DOHH2 (cell line): ENCODE results near the gene EXD1.

Experiments used
- H3F3A ChIP-seq: fragments of 200-600 bp; sonication (generic), shearing (Covaris generic); 2 replicates; pipeline ENCODE4 v1.6.0; 2016; ENCODE audit warnings: antibody characterized with exemption, mild to moderate bottlenecking; ENCODE audit not compliant: control insufficient read depth, insufficient read depth
- H3K27ac ChIP-seq: fragments of 200-600 bp; sonication (generic); 2 replicates; pipeline ENCODE4 v1.5.1; 2014; ENCODE audit warnings: low read depth, mild to moderate bottlenecking, low read length, moderate library complexity
- H3K27me3 ChIP-seq: fragments of 200-600 bp; sonication (generic); 2 replicates; pipeline ENCODE4 v1.6.1; 2014; ENCODE audit warnings: mild to moderate bottlenecking, low read length, mixed read lengths; ENCODE audit not compliant: control insufficient read depth
- H3K36me3 ChIP-seq: fragments of 200-600 bp; sonication (generic); 2 replicates; pipeline ENCODE4 v1.6.1; 2014; ENCODE audit warnings: mild to moderate bottlenecking, low read length, moderate library complexity, mixed read lengths; ENCODE audit not compliant: control insufficient read depth
- H3K4me1 ChIP-seq: fragments of 200-600 bp; sonication (generic); 2 replicates; pipeline ENCODE4 v1.6.1; 2014; ENCODE audit warnings: mild to moderate bottlenecking, low read length, mixed read lengths; ENCODE audit not compliant: control insufficient read depth
- H3K4me2 ChIP-seq: fragments of 200-600 bp; sonication (generic); 2 replicates; pipeline ENCODE4 v1.6.0; 2014; ENCODE audit warnings: mild to moderate bottlenecking, low read length, moderate library complexity
- H3K4me3 ChIP-seq: fragments of 200-600 bp; sonication (generic); 2 replicates; pipeline ENCODE4 v1.5.1; 2014; ENCODE audit warnings: mild to moderate bottlenecking, low read length, mixed read lengths
- H3K79me2 ChIP-seq: fragments of 200-600 bp; sonication (generic); 2 replicates; pipeline ENCODE4 v1.6.1; 2014; ENCODE audit warnings: mild to moderate bottlenecking, low read length, mixed read lengths; ENCODE audit not compliant: control insufficient read depth
- H3K9me2 ChIP-seq: fragments of 200-600 bp; sonication (generic); replicated peaks from 2 replicates; pipeline ENCODE4 v1.6.1; 2014; ENCODE audit warnings: mild to moderate bottlenecking, low read length, mixed read lengths; ENCODE audit not compliant: control insufficient read depth
- H3K9me3 ChIP-seq: fragments of 200-600 bp; sonication (generic); 2 replicates; pipeline ENCODE4 v1.6.1; 2014; ENCODE audit warnings: antibody characterized with exemption, low read length, mixed read lengths; ENCODE audit not compliant: control insufficient read depth, insufficient read depth
- H4K20me1 ChIP-seq: fragments of 200-600 bp; sonication (generic); 2 replicates; pipeline ENCODE4 v1.6.0; 2014; ENCODE audit warnings: low read depth, mild to moderate bottlenecking, antibody characterized with exemption, low read length, moderate library complexity; ENCODE audit not compliant: control insufficient read depth, insufficient read depth
- EZH2phosphoT487 ChIP-seq: fragments of 200-600 bp; sonication (generic); IDR thresholded peaks from 2 replicates; pipeline ENCODE4 v1.6.1; 2017; ENCODE audit warnings: borderline replicate concordance, mild to moderate bottlenecking, antibody characterized with exemption, low read length, moderate library complexity, mixed read lengths
- TF ChIP-seq, protein P1 (sequence below): fragments of 200-600 bp; sonication (generic); IDR thresholded peaks from one replicate; pipeline ENCODE4 v1.5.1; 2014; ENCODE audit warnings: antibody characterized with exemption, mild to moderate bottlenecking, low read depth, low read length; ENCODE audit not compliant: poor library complexity, severe bottlenecking

The EXD1 gene, protein sequence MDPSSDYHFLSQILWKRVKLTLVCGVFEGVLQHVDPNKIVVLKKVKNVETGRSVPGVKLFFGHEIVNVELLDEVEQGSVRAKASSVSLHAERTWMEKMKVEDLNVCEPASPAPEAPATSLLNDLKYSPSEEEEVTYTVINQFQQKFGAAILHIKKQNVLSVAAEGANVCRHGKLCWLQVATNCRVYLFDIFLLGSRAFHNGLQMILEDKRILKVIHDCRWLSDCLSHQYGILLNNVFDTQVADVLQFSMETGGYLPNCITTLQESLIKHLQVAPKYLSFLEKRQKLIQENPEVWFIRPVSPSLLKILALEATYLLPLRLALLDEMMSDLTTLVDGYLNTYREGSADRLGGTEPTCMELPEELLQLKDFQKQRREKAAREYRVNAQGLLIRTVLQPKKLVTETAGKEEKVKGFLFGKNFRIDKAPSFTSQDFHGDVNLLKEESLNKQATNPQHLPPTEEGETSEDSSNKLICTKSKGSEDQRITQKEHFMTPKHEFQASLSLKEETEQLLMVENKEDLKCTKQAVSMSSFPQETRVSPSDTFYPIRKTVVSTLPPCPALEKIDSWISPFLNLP

DNA sequence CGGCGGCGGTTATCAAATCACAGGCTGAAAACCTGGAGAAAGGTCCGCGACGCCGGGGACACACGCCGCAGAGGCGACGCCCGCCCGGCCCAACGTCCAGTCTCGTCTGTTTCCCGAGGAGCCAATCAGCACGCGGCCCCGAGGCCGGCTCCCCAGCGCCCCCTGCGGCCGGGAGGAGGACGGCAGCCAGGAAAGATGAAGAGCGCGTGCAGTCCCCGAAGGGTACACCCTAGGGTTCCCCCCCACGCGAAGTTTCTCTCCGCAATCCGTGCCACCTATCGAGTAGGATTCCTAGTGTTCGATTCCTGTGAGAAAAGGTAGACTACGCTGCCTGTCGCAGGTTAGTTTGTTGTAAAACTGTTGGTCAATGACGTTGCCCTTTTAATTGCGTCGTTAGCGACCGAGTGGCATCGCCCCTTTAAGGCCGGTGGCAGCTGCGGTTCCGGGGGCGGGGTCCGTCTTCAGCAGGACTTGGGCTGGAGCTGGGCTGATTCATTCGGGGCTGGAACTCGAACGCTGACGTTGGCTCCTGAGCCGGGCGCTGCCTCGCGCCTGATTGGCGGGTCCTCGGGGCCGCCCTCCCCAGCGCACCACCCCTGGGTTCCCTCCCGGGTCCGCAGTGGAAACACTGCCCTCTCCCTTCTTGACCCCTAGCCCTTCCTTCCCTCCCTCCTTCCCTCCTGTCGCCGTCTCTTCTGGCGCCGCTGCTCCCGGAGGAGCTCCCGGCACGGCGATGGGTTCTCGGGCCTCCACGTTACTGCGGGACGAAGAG is at the start of gene EXD1, which contains the start of gene CHP1:
TSS of gene EXD1 (minus strand) at position 108 of the 772 bp plus-strand sequence. CDS start 4,182 bp downstream, outside the sequence.
TSS of gene CHP1 (plus strand) at position 619 of the 772 bp plus-strand sequence. CDS start at position 734, 115 bp downstream.
- H3K36me3 ChIP-seq: no peaks in the 10 kb centered on the region
- TF ChIP-seq EZH2phosphoT487: no peak
- TF ChIP-seq, protein P1, sequence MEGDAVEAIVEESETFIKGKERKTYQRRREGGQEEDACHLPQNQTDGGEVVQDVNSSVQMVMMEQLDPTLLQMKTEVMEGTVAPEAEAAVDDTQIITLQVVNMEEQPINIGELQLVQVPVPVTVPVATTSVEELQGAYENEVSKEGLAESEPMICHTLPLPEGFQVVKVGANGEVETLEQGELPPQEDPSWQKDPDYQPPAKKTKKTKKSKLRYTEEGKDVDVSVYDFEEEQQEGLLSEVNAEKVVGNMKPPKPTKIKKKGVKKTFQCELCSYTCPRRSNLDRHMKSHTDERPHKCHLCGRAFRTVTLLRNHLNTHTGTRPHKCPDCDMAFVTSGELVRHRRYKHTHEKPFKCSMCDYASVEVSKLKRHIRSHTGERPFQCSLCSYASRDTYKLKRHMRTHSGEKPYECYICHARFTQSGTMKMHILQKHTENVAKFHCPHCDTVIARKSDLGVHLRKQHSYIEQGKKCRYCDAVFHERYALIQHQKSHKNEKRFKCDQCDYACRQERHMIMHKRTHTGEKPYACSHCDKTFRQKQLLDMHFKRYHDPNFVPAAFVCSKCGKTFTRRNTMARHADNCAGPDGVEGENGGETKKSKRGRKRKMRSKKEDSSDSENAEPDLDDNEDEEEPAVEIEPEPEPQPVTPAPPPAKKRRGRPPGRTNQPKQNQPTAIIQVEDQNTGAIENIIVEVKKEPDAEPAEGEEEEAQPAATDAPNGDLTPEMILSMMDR: peak; percentile 95
- H3K4me2 ChIP-seq: peak within 1 kb of the TSS; percentile 94
- no peaks in the 10 kb centered on the region for H4K20me1 ChIP-seq
- 0 out of 2 replicates have a peak, but pooled peaks cover 2% of the 10 kb centered on the region for H3K27me3 ChIP-seq
- H3K9me2 ChIP-seq: no peaks in the 10 kb centered on the region
- H3K4me1 ChIP-seq: peaks cover 19% of the 10 kb centered on the region
- peak within 1 kb of the TSS; percentile 36 for H3K27ac ChIP-seq
- H3F3A ChIP-seq: peaks cover 6% of the 10 kb centered on the region; the same call in 1 of the 2 replicates
- H3K79me2 ChIP-seq: peaks cover 37% of the 10 kb centered on the region
- no peaks in the 10 kb centered on the region for H3K9me3 ChIP-seq
- H3K4me3 ChIP-seq: peak within 1 kb of the TSS; percentile 93

DNA sequence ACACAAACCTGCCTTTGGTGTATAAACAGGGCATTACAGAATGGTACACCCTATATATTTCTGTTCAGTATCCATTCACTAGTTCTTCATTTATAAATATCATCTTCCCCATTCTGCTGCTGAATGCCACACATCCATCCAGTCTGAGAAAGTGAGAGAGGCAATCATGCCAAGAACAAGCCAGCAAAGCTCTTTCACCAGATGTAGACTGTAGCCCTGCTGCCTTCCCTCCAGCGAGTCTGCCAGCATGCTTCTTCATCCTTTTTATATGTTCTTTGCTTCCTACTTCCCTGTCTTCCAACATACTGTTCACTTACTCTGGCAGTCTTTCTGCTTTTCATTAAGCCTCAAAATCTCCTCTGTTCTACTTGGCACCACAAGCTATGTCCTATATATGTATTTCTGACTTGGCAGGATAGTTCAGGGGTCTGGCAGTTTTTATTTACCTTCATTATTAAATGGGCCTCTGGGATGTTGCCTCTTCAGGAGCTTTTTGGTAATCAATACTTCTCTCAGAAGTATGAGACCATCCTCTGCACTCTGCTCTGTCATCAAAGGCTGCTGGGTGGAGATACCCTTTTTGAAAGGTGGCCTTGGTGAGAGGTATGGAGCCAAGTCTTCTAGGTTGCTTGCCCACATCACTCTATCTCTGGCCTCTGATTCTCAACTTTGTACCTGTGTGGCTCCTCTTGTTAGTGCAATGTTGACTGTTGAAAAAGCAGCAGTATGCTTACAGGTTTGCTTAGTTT is 49.2 kb upstream of the EXD1 start:
- Histone ChIP-seq H3K27ac (no peak overlapping the region), H3K9me3 (no peaks in the 10 kb centered on the region), H3K4me2 (no peak overlapping the region), H3K79me2 (peaks cover 10% of the 10 kb centered on the region), H3K4me1 (peaks cover 16% of the 10 kb centered on the region), H4K20me1 (no peaks in the 10 kb centered on the region), H3K36me3 (peaks cover 17% of the 10 kb centered on the region), H3K27me3 (no peaks in the 10 kb centered on the region), H3K4me3 (no peak overlapping the region), H3F3A (peaks cover 9% of the 10 kb centered on the region), H3K9me2 (no peaks in the 10 kb centered on the region)
- TF ChIP-seq, protein P1: no peak
- TF ChIP-seq EZH2phosphoT487: no peak

DNA sequence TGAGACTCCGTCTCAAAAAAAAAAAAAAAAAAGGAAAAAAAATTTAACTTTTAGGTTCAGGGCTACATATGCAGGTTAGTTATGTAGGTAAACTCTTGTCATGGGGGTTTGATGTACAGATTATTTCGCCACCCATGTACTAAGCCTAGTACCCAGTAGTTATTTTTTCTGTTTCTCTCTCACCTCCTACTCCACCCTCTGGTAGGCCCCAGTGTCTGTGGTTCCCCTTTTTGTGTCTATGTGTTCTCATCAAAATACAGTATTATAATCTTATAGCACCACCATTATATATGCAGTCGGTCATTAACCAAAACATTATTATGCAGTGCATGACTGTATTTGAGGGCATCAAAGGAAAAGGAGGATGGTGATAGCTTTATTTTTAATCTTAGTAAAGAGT is 47.8 kb upstream of the EXD1 start:
- no peak for TF ChIP-seq EZH2phosphoT487
- TF ChIP-seq, protein P1: no peak
- H3K4me1 ChIP-seq: peaks cover 13% of the 10 kb centered on the region
- H3K27me3 ChIP-seq: no peaks in the 10 kb centered on the region
- H3K27ac ChIP-seq: no peak overlapping the region
- H4K20me1 ChIP-seq: no peaks in the 10 kb centered on the region
- H3K36me3 ChIP-seq: peaks cover 12% of the 10 kb centered on the region
- no peak overlapping the region for H3K4me2 ChIP-seq
- H3K4me3 ChIP-seq: no peak overlapping the region
- peaks cover 9% of the 10 kb centered on the region for H3F3A ChIP-seq
- no peaks in the 10 kb centered on the region for H3K79me2 ChIP-seq
- H3K9me3 ChIP-seq: no peaks in the 10 kb centered on the region
- no peaks in the 10 kb centered on the region for H3K9me2 ChIP-seq
